Stimulated activated naive CD8-positive, alpha-beta T cell treated with anti-CD3 and anti-CD28 coated beads, Interleukin-15, Interleukin-2, amounts not matched to agents 100 ng/mL and 50 ng/mL, for 24 hours (primary cell): Measurements from ENCODE around the gene TXN2.

ENCODE experiments used
- H3K27ac Mint-ChIP-seq: one replicate; pipeline ENCODE4 v1.8.0; 2021; ENCODE audit warnings: mild to moderate bottlenecking, mixed read lengths
- H3K27me3 Mint-ChIP-seq: one replicate; pipeline ENCODE4 v1.8.0; 2021; ENCODE audit warnings: mixed read lengths
- H3K36me3 Mint-ChIP-seq: one replicate; pipeline ENCODE4 v1.8.0; 2021; ENCODE audit warnings: low read depth, mixed read lengths
- H3K4me1 Mint-ChIP-seq: one replicate; pipeline ENCODE4 v1.8.0; 2021; ENCODE audit warnings: low read depth, mixed read lengths
- H3K4me3 Mint-ChIP-seq: one replicate; pipeline ENCODE4 v1.8.0; 2021; ENCODE audit warnings: mild to moderate bottlenecking, mixed read lengths
- H3K9me3 Mint-ChIP-seq: one replicate; pipeline ENCODE4 v1.8.0; 2021; ENCODE audit warnings: mixed read lengths

Gene TXN2

DNA sequence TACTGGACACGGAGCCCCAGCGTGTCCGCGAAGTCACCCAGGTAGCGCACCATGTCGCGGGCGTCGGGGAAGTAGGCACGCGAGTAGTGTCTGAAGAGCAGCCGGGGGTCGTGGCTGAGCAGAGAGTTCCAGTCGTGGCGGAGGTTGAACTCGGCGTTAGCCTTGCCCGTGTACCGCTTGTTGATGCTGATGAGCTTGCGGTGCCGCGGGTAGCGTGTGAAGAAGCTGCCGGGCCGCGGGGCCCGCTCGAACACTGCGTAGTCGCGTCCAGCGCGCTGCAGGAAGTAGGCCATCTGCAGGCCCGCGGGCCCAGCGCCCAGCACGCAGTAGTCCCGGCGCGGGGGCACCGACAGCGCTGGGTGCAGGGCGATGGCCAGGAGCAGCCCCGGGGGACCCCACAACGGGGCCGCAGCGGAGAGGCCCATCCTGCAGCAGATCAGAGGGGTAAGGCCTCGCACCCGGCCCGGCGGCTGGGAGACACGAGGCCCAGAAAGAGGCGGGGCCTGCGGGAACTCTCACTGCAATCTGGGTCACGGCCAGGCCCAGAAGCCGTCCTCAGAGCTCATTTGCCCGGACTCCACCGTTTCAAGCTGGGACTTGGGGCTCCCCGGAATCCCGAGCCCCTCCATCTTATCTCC, 24.7 kb upstream of the TXN2 start:
- Mint-ChIP-seq H3K4me1 (peaks cover 26% of the 10 kb centered on the region), H3K27me3 (no peaks in the 10 kb centered on the region), H3K27ac (peak overlapping the region; percentile 67), H3K9me3 (no peaks in the 10 kb centered on the region), H3K4me3 (peak overlapping the region; percentile 57), H3K36me3 (peaks cover 22% of the 10 kb centered on the region)

DNA sequence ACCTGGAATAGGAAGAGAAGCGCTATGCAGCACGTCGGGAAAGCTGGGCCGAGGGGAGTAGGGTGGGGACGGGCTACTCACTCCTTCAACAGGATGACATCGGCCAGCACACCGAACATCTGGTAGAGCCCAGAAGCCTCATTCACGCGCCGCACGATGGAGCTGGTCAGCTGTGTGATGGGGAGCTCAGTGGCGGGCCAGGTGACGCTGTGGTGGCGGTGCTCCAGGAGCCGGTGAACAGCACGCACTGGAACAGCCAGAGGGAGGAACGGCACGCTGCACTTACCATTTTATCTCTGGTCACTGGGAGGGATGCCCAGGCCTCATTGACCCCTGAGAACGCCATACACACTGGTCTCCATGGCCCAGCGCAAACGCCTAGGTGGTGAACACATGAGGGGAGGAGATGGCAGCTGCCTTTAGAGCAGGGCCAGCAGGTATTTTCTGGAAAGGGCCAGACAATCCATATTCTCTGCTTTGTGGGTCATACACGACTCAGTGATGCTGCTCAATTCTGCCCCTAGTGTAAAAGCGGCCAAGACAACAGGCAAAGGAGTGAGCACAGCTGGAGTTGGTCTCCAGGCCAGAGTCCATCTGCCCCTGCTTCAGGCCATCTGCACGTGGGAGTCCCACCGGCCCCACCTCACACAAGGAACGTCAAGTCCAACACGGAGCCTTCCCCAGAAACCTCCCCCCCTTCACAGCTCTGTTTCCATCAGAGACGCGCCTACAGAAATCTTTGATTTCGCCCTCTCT, 16.6 kb upstream of the TXN2 start:
- H3K36me3 Mint-ChIP-seq, result peaks cover 34% of the 10 kb centered on the region
- H3K9me3 Mint-ChIP-seq, result no peaks in the 10 kb centered on the region
- H3K27me3 Mint-ChIP-seq, result no peaks in the 10 kb centered on the region
- H3K27ac Mint-ChIP-seq, result no peak overlapping the region
- peaks cover 6% of the 10 kb centered on the region for H3K4me1 Mint-ChIP-seq
- no peak overlapping the region for H3K4me3 Mint-ChIP-seq

DNA sequence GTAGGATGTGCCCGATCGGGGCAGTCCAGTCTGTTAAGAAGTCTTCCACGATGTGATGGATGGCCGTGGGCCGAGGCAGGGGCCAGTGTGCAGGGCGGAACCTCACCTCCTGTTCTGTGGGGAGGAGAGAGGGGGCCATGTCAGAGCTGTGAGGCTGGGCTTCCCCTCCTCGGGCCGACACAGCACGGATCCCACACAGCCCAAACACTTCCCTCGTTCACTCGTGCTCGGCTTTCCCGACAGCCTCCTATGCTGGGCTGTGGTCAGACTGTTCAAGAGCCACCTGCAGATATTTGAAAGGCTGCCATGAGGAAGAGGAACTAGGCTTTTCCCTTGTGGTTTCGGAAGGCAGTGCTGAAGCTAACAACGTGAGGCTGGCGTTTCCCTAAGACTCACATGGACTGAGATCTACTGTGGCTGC, 12.3 kb upstream of the TXN2 start:
- H3K27me3 Mint-ChIP-seq, result no peaks in the 10 kb centered on the region
- H3K4me3 Mint-ChIP-seq, result no peak overlapping the region
- H3K36me3 Mint-ChIP-seq, result peaks cover 52% of the 10 kb centered on the region
- no peaks in the 10 kb centered on the region for H3K9me3 Mint-ChIP-seq
- H3K4me1 Mint-ChIP-seq, result peaks cover 11% of the 10 kb centered on the region
- no peak overlapping the region for H3K27ac Mint-ChIP-seq

DNA sequence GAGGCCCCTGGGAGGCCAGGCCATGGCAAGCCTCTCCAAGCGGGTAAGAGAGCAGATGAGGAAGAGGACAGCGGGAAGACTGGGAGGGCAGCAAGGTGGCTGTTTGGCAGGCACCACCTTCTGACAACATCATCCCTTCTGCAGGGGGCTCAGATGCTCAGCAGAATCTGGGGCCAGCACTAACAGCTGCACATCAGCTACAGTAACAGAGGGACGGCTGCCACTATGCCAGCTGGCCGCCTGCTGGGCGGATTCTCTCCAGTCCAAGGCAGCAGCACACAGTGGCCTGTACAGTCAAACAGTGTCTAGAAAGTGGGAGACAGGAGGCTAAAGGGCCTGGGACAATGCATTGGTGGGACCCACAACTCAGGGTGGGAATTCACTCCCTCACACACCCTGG, 10.7 kb upstream of the TXN2 start:
- H3K27me3 Mint-ChIP-seq, result no peaks in the 10 kb centered on the region
- H3K27ac Mint-ChIP-seq, result no peak overlapping the region
- H3K36me3 Mint-ChIP-seq, result peaks cover 46% of the 10 kb centered on the region
- H3K4me1 Mint-ChIP-seq, result peaks cover 13% of the 10 kb centered on the region
- peaks cover 3% of the 10 kb centered on the region for H3K9me3 Mint-ChIP-seq
- no peak overlapping the region for H3K4me3 Mint-ChIP-seq

DNA sequence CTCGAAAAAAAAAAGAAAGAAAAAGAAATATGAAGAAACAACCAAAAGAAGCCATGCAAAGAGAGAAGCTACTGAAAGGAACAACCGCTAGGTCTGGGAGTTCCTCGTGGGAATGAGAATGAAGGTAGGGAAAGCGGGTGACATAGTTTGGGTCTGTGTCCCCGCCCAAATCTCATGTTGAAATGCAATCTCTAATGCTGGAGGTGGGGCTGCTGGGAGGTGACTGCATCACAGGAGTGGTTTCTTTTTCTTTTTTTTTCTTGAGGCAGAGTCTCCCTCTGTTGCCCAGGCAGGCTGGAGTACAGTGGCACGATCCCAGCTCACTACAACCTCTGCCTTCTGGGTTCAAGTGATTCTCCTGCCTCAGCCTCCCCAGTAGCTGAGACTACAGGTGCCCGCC, 9.7 kb upstream of the TXN2 start:
- peaks cover 50% of the 10 kb centered on the region for H3K36me3 Mint-ChIP-seq

DNA sequence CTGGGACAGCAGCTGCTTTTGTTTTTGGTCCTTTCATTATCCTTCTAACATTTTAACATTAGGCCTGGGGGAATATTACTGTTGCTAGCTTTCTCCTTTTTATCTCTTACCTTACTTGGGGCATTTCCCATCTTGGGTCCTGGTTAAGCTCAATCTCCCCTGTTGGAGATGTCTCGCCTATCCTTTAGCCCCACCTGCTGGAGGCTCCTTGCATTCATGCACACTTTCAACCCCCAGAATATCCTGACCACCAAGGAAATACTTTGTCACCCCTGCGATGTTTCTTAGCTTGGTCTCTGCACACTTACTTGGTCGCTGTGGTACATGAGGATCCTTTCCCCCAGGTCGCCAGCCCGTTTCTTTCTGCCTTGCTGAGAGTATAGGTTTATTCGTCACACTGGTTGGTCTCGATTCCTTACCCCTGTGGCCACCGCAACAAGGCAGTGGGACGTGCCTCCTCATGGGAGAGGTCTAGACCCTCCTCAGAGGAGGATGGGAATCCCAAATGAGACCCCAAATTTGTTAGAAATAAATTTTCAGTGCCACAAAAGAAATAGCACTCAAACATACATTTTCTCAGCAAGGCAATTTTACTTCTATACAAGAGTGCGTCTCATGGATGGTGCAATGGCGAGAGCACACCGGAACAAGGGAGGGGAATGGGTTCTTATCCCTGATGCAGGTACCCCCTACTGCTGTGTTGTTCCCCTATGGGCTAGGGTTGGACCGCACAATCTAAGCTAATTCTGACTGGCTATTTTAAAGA, 5.4 kb upstream of the TXN2 start:
- Mint-ChIP-seq H3K4me3 (no peak overlapping the region), H3K36me3 (peaks cover 30% of the 10 kb centered on the region), H3K27me3 (no peaks in the 10 kb centered on the region), H3K9me3 (peaks cover 5% of the 10 kb centered on the region), H3K4me1 (peaks cover 14% of the 10 kb centered on the region), H3K27ac (no peak overlapping the region)

More for the DNA sequence above, 9.7 kb upstream of the TXN2 start:
- H3K4me3 Mint-ChIP-seq, result no peak overlapping the region
- H3K9me3 Mint-ChIP-seq, result peaks cover 5% of the 10 kb centered on the region
- no peak overlapping the region for H3K27ac Mint-ChIP-seq
- no peaks in the 10 kb centered on the region for H3K27me3 Mint-ChIP-seq
- H3K4me1 Mint-ChIP-seq, result peaks cover 20% of the 10 kb centered on the region

DNA sequence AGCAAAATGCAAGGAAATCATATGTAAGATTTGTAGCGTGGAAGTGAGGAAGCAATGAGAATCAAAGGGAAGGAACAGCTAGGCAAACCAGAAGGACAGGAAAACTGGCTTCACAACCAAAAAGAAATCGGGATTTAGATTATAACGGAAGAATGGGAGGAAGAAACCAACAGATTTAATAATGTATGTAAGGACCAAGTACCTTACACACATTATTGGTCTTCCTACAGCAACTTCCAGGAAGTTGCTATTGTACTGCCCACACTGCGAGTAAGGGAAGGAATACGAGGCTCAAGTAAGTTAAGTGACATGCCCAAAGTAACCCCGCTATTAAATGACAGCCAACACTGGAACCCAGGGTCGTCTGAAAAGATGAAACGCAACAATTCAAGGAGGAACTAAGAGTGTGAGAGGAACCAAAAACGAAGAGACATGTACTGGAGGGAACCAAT, 473 bp downstream of the TXN2 start:
- Mint-ChIP-seq H3K36me3 (peaks cover 36% of the 10 kb centered on the region), H3K27me3 (no peaks in the 10 kb centered on the region), H3K4me1 (peaks cover 29% of the 10 kb centered on the region), H3K27ac (peak overlapping the region; percentile 97), H3K9me3 (no peaks in the 10 kb centered on the region), H3K4me3 (peak overlapping the region; percentile 97)

DNA sequence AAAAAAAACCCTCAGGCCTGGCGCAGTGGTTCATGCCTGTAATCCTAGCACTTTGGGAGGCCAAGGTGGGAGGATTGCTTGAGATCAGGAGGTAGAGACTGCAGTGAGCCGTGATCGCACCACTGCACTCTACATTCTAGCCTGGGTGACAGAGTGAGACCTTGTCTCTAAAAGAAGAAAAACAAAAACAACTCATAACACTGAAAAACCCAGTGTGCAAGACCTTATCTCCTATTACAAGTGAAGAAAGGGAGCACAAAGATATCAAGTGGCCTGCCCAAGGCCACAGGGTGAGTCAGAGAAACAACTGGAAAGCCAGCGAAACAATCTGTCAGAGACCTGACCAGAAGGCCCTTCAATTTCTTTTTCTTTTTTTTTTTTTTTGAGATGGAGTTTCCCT, 2.5 kb downstream of the TXN2 start:
- Mint-ChIP-seq H3K27ac (no peak overlapping the region), H3K9me3 (no peaks in the 10 kb centered on the region), H3K27me3 (no peaks in the 10 kb centered on the region), H3K4me3 (peak overlapping the region; percentile 5), H3K4me1 (peaks cover 29% of the 10 kb centered on the region), H3K36me3 (peaks cover 53% of the 10 kb centered on the region)

DNA sequence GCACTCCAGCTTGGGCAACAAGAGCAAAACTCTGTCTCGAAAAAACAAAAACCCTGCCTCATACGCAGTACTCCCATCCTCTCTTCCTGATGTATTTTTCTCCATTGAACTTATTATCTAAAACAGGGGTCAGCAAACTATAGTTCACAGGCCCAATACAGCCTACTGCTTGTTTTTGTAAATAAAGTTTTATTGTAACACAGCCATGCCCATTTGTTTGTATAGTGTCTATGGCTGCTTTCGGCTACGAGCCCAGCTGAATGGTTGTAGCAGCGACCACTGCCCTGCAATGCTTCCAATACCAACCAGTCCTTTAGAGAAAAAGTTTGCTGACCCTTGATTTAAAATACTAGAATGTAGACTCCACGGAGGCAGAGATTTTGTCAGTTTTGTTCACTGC, 6.1 kb downstream of the TXN2 start:
- Mint-ChIP-seq H3K4me1 (peaks cover 15% of the 10 kb centered on the region), H3K9me3 (no peaks in the 10 kb centered on the region), H3K36me3 (peaks cover 54% of the 10 kb centered on the region), H3K27ac (no peak overlapping the region), H3K27me3 (no peaks in the 10 kb centered on the region), H3K4me3 (no peak overlapping the region)

DNA sequence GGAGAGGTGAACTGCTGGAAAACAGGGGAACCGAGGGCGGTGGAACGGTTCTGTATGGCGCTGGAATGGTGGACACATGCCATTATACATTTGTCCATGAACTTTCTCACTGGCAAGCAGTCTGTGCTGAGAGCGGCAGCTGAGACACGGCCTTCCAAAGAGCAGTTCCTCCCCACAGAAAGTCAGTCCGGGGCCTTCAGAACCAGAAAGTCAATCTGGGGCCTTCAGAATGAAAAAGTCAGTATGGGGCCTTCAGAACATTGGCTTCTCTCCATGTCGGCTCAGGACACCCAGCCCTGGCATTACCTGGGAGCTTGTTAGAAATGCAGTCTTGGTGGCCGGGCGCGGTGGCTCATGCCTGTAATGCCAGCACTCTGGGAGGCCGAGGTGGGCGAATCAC, 8.8 kb downstream of the TXN2 start:
- Mint-ChIP-seq H3K36me3 (peaks cover 41% of the 10 kb centered on the region), H3K9me3 (no peaks in the 10 kb centered on the region), H3K4me3 (no peak overlapping the region), H3K4me1 (peaks cover 18% of the 10 kb centered on the region), H3K27me3 (no peaks in the 10 kb centered on the region), H3K27ac (no peak overlapping the region)

DNA sequence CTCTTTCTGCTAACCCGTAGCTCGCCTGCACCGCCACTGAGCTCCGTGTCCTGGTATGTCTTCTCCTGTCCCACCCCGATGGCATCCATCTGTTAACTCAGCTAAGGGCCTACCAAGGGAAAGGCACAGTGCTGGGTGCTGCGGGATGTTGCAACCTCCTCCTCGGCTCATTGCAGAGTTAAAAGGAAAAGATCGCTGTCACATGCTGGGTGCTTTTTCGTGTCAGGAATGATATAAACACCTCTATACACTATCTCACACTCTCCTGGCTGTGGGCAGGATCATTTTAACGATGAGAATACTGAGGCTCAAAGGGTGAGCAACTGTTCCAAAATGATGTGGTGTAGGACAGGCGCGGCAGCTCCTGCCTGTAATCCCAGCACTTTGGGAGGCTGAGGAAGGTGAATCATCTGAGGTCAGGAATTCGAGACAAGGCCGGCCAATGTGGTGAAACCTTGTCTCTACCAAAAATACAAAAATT, 10.1 kb downstream of the TXN2 start:
- Mint-ChIP-seq H3K4me3 (no peak overlapping the region), H3K27ac (no peak overlapping the region), H3K27me3 (no peaks in the 10 kb centered on the region), H3K9me3 (no peaks in the 10 kb centered on the region), H3K36me3 (peaks cover 38% of the 10 kb centered on the region), H3K4me1 (peaks cover 27% of the 10 kb centered on the region)

DNA sequence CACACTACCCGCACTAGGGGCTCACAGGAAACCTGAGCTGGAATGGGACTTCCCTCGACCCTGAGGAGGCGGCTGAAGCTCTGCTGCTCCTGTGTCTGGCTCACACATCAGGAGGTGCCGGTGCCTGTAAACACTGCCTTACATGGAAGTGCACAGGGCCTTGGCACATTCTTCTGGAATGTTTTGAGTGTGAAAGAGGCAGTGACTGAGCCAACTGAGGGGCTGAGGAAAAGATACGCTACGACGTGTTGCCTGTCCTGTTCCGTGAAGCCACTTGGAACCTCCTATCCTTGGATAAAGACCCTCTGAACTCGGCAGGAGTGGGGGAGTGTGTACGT, 10.5 kb downstream of the TXN2 start:
- no peaks in the 10 kb centered on the region for H3K9me3 Mint-ChIP-seq
- no peak overlapping the region for H3K27ac Mint-ChIP-seq
- no peaks in the 10 kb centered on the region for H3K27me3 Mint-ChIP-seq
- peaks cover 30% of the 10 kb centered on the region for H3K4me1 Mint-ChIP-seq
- no peak overlapping the region for H3K4me3 Mint-ChIP-seq
- H3K36me3 Mint-ChIP-seq, result peaks cover 36% of the 10 kb centered on the region

DNA sequence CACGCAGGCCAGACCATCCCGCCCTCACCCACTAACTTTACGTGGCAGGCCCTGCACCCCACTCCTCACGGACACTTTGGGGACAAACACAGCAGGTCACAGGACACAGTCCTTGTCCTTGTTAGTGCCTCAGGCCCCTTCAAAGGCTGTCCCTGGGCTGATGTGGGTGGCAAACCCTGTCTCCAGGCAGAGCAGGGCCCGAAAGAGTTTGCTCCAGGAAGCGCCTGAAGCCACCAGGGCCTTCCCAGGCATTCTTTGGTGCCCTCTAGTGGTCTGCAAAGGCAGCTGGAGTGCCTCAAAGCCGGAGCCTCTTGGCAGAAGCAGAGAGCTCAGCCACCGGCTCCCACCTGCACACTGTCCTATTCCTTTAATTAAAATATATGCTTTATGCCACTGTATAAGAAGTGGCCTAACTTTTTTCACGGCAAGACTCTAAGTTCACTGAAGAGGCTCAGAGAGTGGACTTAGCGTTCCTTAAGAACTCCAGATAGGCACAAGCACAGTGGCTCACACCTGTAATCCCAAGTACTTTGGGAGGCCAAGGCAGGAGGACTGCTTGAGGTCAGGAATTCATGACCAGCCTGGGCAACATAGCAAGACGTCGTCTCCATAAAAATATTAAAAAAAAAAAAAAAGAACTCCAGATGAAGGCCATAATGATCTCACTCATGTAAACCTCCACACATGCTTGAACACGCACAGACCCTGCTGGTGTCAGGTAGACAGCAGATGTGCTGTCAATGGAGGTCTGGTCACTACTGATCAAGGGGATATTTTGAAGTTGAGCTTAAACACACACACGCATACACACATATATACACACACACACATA, 11.1 kb downstream of the TXN2 start:
- Mint-ChIP-seq H3K27ac (peak overlapping the region; percentile 18), H3K4me1 (peaks cover 30% of the 10 kb centered on the region), H3K4me3 (no peak overlapping the region), H3K27me3 (no peaks in the 10 kb centered on the region), H3K9me3 (no peaks in the 10 kb centered on the region), H3K36me3 (peaks cover 30% of the 10 kb centered on the region)

DNA sequence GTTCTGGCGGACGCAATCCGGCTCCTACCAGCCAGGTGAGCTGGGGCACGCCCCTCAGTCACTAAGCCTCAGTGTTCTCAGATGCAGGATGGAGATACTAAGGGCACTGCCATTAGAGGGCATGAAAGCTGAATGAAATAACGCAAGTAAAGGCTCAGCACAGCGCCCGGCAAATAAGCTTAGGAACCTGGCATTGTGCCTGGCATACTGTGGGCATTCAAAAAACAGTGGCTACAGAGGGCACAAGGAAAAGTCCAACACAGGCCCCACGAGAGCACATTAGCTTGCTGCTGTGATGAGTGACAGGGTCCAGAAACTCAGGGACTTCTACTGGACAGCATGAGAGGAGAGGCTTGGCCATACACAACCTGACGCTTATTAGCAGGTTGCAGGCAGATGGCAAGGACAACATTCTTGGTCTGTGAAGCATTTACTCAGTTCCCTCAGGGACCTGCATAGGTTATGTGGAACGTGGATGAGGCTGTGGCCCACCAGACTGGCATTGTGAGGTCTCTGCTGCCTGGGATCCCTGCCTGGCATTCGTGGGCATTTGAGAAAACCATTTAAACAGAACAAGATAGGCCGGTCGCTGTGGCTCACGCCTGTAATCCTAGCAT, 12.2 kb downstream of the TXN2 start:
- H3K36me3 Mint-ChIP-seq, result peaks cover 21% of the 10 kb centered on the region
- no peaks in the 10 kb centered on the region for H3K9me3 Mint-ChIP-seq
- H3K4me3 Mint-ChIP-seq, result no peak overlapping the region
- H3K27ac Mint-ChIP-seq, result no peak overlapping the region
- peaks cover 30% of the 10 kb centered on the region for H3K4me1 Mint-ChIP-seq
- H3K27me3 Mint-ChIP-seq, result no peaks in the 10 kb centered on the region
